H9 (cell line): ENCODE data around the gene ZNF12. TPM values are rescaled to one million over a fixed set of nuclear protein-coding genes. Genes with fewer than 3 reads are reported as not detected.
"Not testable (repeated sequence)": the region's sequence is repeated elsewhere in the genome, so short reads cannot be mapped to it uniquely, and the experiment has no call there.

Experiments used
- DNase-seq: peaks from one replicate; pipeline ENCODE4 v3.0.0-alpha.2; 2017
- H2AFZ ChIP-seq: one replicate; pipeline ENCODE4 v1.6.1; 2013; ENCODE audit warnings: mild to moderate bottlenecking, low read length, control low read depth, moderate library complexity
- H2AK5ac ChIP-seq: 2 replicates; pipeline ENCODE4 v1.6.1; 2013; ENCODE audit warnings: low read length, control low read depth, mixed read lengths; ENCODE audit not compliant: insufficient read length
- H2BK120ac ChIP-seq: one replicate; pipeline ENCODE4 v1.6.1; 2013; ENCODE audit warnings: low read depth, mild to moderate bottlenecking, low read length, control low read depth, inconsistent platforms; ENCODE audit not compliant: poor library complexity, severe bottlenecking
- H2BK12ac ChIP-seq: 2 replicates; pipeline ENCODE4 v1.6.1; 2013; ENCODE audit warnings: low read length, control low read depth, mixed read lengths, low read depth; ENCODE audit not compliant: insufficient read length
- H2BK15ac ChIP-seq: 2 replicates; pipeline ENCODE4 v1.6.1; 2013; ENCODE audit warnings: low read depth, low read length, control low read depth
- H2BK20ac ChIP-seq: one replicate; pipeline ENCODE4 v1.6.1; 2013; ENCODE audit warnings: low read depth, mild to moderate bottlenecking, low read length, control low read depth, inconsistent platforms; ENCODE audit not compliant: poor library complexity, severe bottlenecking
- H2BK5ac ChIP-seq: 2 replicates; pipeline ENCODE4 v1.6.1; 2013; ENCODE audit warnings: low read length, control low read depth, mixed read lengths; ENCODE audit not compliant: insufficient read length
- H3K14ac ChIP-seq: 2 replicates; pipeline ENCODE4 v1.6.1; 2013; ENCODE audit warnings: low read length, control low read depth; ENCODE audit not compliant: insufficient read depth
- H3K18ac ChIP-seq: 2 replicates; pipeline ENCODE4 v1.6.1; 2013; ENCODE audit warnings: low read depth, mild to moderate bottlenecking, mixed read lengths, low read length, control low read depth; ENCODE audit not compliant: insufficient read length
- H3K23ac ChIP-seq: 2 replicates; pipeline ENCODE4 v1.6.1; 2013; ENCODE audit warnings: low read length, control low read depth, mixed read lengths, low read depth; ENCODE audit not compliant: insufficient read length
- H3K23me2 ChIP-seq: 2 replicates; pipeline ENCODE4 v1.6.1; 2013; ENCODE audit warnings: low read depth, mild to moderate bottlenecking, mixed read lengths, low read length, control low read depth; ENCODE audit not compliant: insufficient read length, poor library complexity, severe bottlenecking
- H3K27ac ChIP-seq: 2 replicates; pipeline ENCODE4 v1.5.1; 2013; ENCODE audit warnings: low read length, control low read depth, mixed read lengths, low read depth; ENCODE audit not compliant: insufficient read length
- H3K27me3 ChIP-seq: 2 replicates; pipeline ENCODE4 v1.6.1; 2013; ENCODE audit warnings: low read length, control low read depth, inconsistent platforms; ENCODE audit not compliant: insufficient read depth
- H3K4ac ChIP-seq: 2 replicates; pipeline ENCODE4 v1.6.1; 2013; ENCODE audit warnings: low read depth, mild to moderate bottlenecking, control low read depth, inconsistent platforms, low read length, moderate library complexity
- H3K4me1 ChIP-seq: 2 replicates; pipeline ENCODE4 v1.6.1; 2013; ENCODE audit warnings: low read length, control low read depth, inconsistent platforms; ENCODE audit not compliant: insufficient read depth
- H3K4me2 ChIP-seq: 2 replicates; pipeline ENCODE4 v1.6.1; 2013; ENCODE audit warnings: low read length, control low read depth, mixed read lengths; ENCODE audit not compliant: insufficient read length, insufficient read depth
- H3K56ac ChIP-seq: 2 replicates; pipeline ENCODE4 v1.6.1; 2013; ENCODE audit warnings: low read depth, mild to moderate bottlenecking, mixed read lengths, low read length, control low read depth; ENCODE audit not compliant: insufficient read length
- H3K79me1 ChIP-seq: 2 replicates; pipeline ENCODE4 v1.6.1; 2013; ENCODE audit warnings: low read depth, mild to moderate bottlenecking, moderate library complexity, low read length, control low read depth, inconsistent platforms; ENCODE audit not compliant: insufficient read depth, poor library complexity, severe bottlenecking
- H3K79me2 ChIP-seq: 2 replicates; pipeline ENCODE4 v1.6.1; 2013; ENCODE audit warnings: low read length, control low read depth, inconsistent platforms; ENCODE audit not compliant: insufficient read depth
- H3K9ac ChIP-seq: 2 replicates; pipeline ENCODE4 v1.6.1; 2013; ENCODE audit warnings: low read length, control low read depth, mixed read lengths; ENCODE audit not compliant: insufficient read length; ENCODE audit errors: extremely low read depth
- H3K9me3 ChIP-seq: one replicate; pipeline ENCODE4 v1.6.1; 2013; ENCODE audit warnings: low read depth, low read length, inconsistent platforms; ENCODE audit not compliant: control insufficient read depth
- H3T11ph ChIP-seq: one replicate; pipeline ENCODE4 v1.6.1; 2013; ENCODE audit warnings: mild to moderate bottlenecking, low read length, control low read depth, inconsistent platforms
- H4K20me1 ChIP-seq: one replicate; pipeline ENCODE4 v1.6.1; 2013; ENCODE audit not compliant: control insufficient read depth, insufficient read length, insufficient read depth
- H4K5ac ChIP-seq: 2 replicates; pipeline ENCODE4 v1.6.1; 2013; ENCODE audit warnings: low read depth, mild to moderate bottlenecking, mixed read lengths, low read length, control low read depth; ENCODE audit not compliant: insufficient read length
- H4K8ac ChIP-seq: replicated peaks from 2 replicates; pipeline ENCODE4 v1.6.1; 2013; ENCODE audit warnings: low read length, control low read depth, mixed read lengths, low read depth; ENCODE audit not compliant: insufficient read length
- H4K91ac ChIP-seq: 2 replicates; pipeline ENCODE4 v1.6.1; 2013; ENCODE audit warnings: low read depth, mild to moderate bottlenecking, moderate library complexity, mixed read lengths, low read length, control low read depth; ENCODE audit not compliant: insufficient read length
- H3K27ac Mint-ChIP-seq, 3 experiments: 2 replicates in 2 of 3; 3 replicates in 1 of 3; pipeline ENCODE4 v1.8.0; 2020 to 2021; ENCODE audit warnings: mixed read lengths in 3 of 3, mild to moderate bottlenecking in 1 of 3, moderate library complexity in 1 of 3
- H3K27me3 Mint-ChIP-seq: 2 replicates; pipeline ENCODE4 v1.8.0; 2021; ENCODE audit warnings: low read depth, mild to moderate bottlenecking, moderate library complexity, mixed read lengths
- H3K36me3 Mint-ChIP-seq, 3 experiments: 2 replicates in 2 of 3; 3 replicates in 1 of 3; pipeline ENCODE4 v1.8.0; 2020 to 2021; ENCODE audit warnings: low read depth in 3 of 3, mixed read lengths in 3 of 3; ENCODE audit not compliant: insufficient read depth in 1 of 3
- H3K4me1 Mint-ChIP-seq, 2 experiments: 2 replicates each; pipeline ENCODE4 v1.8.0; 2020; ENCODE audit warnings: mixed read lengths in 2 of 2
- H3K4me3 Mint-ChIP-seq, 2 experiments: 2 replicates in 1 of 2; 3 replicates in 1 of 2; pipeline ENCODE4 v1.8.0; 2020 to 2021; ENCODE audit warnings: mild to moderate bottlenecking in 2 of 2, mixed read lengths in 2 of 2, moderate library complexity in 1 of 2
- H3K9me3 Mint-ChIP-seq, 2 experiments: 2 replicates in 1 of 2; 3 replicates in 1 of 2; pipeline ENCODE4 v1.8.0; 2020; ENCODE audit warnings: mild to moderate bottlenecking in 2 of 2, mixed read lengths in 2 of 2, moderate library complexity in 1 of 2
- CTCF ChIP-seq: fragments of 200-600 bp; sonication (generic); conservative IDR thresholded peaks from 3 replicates; pipeline ENCODE4 v1.8.0; 2021; ENCODE audit warnings: antibody characterized with exemption, mild to moderate bottlenecking
- WGBS: extraction: QIAGEN DNeasy Blood & Tissue Kit; methylation state at CpG from one replicate; pipeline ENCODE4 v1.1.7; 2013; ENCODE audit warnings: missing lambda C conversion rate, low lambda C conversion rate, mixed read lengths; ENCODE audit not compliant: insufficient read length; ENCODE audit errors: extremely low coverage; 5-methylcytosine and 5-hydroxymethylcytosine counted together
- total RNA-seq: library from RNA; stranded (reverse); gene quantifications from 2 replicates; pipeline ENCODE4 v1.2.1, GENCODE V29; 2021

ZNF12 gene
- total RNA-seq, 1 experiment from 2014 or later = 19.1 TPM

DNA sequence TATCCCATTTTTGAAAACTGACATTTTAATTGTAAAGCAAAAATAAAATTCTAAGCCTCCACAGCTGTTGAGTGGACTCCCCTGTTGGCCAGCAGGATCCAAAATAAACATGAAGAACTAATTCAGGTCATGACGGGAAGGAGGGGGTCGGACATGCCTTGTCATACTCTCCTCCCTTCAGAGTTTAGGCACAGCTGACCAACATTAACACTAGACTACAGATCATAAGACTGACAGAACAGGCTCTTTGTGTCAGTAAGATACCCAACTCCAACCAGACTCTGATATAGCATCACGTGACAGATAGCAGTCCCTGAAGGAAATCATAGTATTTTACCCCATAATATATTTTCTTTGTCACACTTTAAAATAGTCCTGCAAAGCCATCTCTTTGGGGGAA is 20.9 kb upstream of the ZNF12 start:
- Mint-ChIP-seq H3K4me1 (peaks cover 7 to 24% of the 10 kb centered on the region in 2 experiments), H3K4me3 (0 out of 5 replicates have a peak overlapping the region, but pooled peaks of 1 of the 2 experiments have one; percentile 34), H3K9me3 (no peaks in the 10 kb centered on the region; a peak in 1 of 5 replicates), H3K36me3 (peaks cover 8 to 13% (median 9%) of the 10 kb centered on the region in 3 experiments), H3K27ac (no peak overlapping the region), H3K27me3 (peaks cover 23% of the 10 kb centered on the region)
- no peak overlapping the region for H3K23ac ChIP-seq
- no peak overlapping the region for H3K18ac ChIP-seq
- TF ChIP-seq CTCF = no peak
- H4K91ac ChIP-seq = no peak overlapping the region
- no peak overlapping the region for H2BK120ac ChIP-seq
- peaks cover 5% of the 10 kb centered on the region for H3K23me2 ChIP-seq
- H3K9ac ChIP-seq = no peak overlapping the region
- no peak overlapping the region for H2AFZ ChIP-seq
- no peak overlapping the region for H2BK12ac ChIP-seq
- no peak overlapping the region for H2BK5ac ChIP-seq
- no peak overlapping the region for H3K4ac ChIP-seq
- no peaks in the 10 kb centered on the region for H3K27me3 ChIP-seq
- peaks cover 1% of the 10 kb centered on the region; the same call in 1 of the 2 replicates for H3K79me2 ChIP-seq
- H4K5ac ChIP-seq = no peak overlapping the region
- no CpG with 5 or more reads among the region's 3 CpGs for WGBS
- H3K14ac ChIP-seq = no peak overlapping the region
- H4K20me1 ChIP-seq = no peaks in the 10 kb centered on the region
- H3K4me2 ChIP-seq = no peak overlapping the region
- no peak overlapping the region for H2BK15ac ChIP-seq
- no peak overlapping the region for H2BK20ac ChIP-seq
- no peaks in the 10 kb centered on the region for H3K79me1 ChIP-seq
- H3T11ph ChIP-seq = no peak overlapping the region
- no peak overlapping the region for H2AK5ac ChIP-seq
- H3K9me3 ChIP-seq = no peaks in the 10 kb centered on the region
- DNase-seq = no peak
- H3K27ac ChIP-seq = no peak overlapping the region
- no peak overlapping the region for H3K56ac ChIP-seq
- no peak overlapping the region for H4K8ac ChIP-seq
- H3K4me1 ChIP-seq = no peaks in the 10 kb centered on the region

- not testable (repeated sequence) for H3K9me3 ChIP-seq, H2AFZ ChIP-seq, H3K27me3 ChIP-seq, H3K56ac ChIP-seq, H3K4ac ChIP-seq, H3K79me1 ChIP-seq, H3K9ac ChIP-seq, H2BK12ac ChIP-seq, H4K8ac ChIP-seq, H2BK120ac ChIP-seq, H3K4me2 ChIP-seq, H3K9me3 Mint-ChIP-seq, H3K27ac ChIP-seq, H3K14ac ChIP-seq, H3K4me1 ChIP-seq, H3K79me2 ChIP-seq, H2BK5ac ChIP-seq, H4K91ac ChIP-seq, H3K23me2 ChIP-seq, H3K36me3 Mint-ChIP-seq, H3K23ac ChIP-seq, H3K18ac ChIP-seq, H3K4me3 Mint-ChIP-seq, H3T11ph ChIP-seq, DNase-seq, H4K20me1 ChIP-seq, H2AK5ac ChIP-seq, H4K5ac ChIP-seq, H2BK20ac ChIP-seq, H2BK15ac ChIP-seq
- no CpG with 5 or more reads among the region's 5 CpGs for WGBS
- peaks cover 36% of the 10 kb centered on the region for H3K27me3 Mint-ChIP-seq
- peaks cover 7 to 24% of the 10 kb centered on the region in 2 experiments for H3K4me1 Mint-ChIP-seq
- peak overlapping the region in 1 of 3 experiments; percentile 65; a peak in 1 of 7 replicates for H3K27ac Mint-ChIP-seq
Observed at GRCh38 chr7:6726341-6726740, 19.6 kb upstream of the ZNF12 start.
